A549 (cell line): ENCODE data around the gene TSHZ2. TPM values are rescaled to one million over a fixed set of nuclear protein-coding genes. Genes with fewer than 3 reads are reported as not detected.

Source experiments
- ATAC-seq, 2 experiments: fragments of 200-7000 bp in 1 of 2; fragments of >200 bp in 1 of 2; cut with Nextera tagmentation in 1 of 2; cut with Tn5 transposase in 1 of 2; 3 replicates each; pipeline versions ENCODE4 v1.8.0 to v1.9.1; 2018 to 2020; ENCODE audit warnings: mild to moderate bottlenecking in 1 of 2, moderate library complexity in 1 of 2
- CTCF ChIA-PET: fragments of 300-600 bp; sonication (Branson Sonifier 250); formaldehyde crosslinking; extraction: SDS; loops from one replicate; lab custom pipeline; 2021; ENCODE audit warnings: antibody characterized with exemption, inconsistent platforms; lab: Yijun Ruan, JAX
- POLR2A ChIA-PET: fragments of 350-600 bp; formaldehyde crosslinking; extraction: SDS; loops from one replicate; lab custom pipeline; 2021; ENCODE audit warnings: antibody characterized with exemption, inconsistent platforms; lab: Yijun Ruan, JAX
- DNase-seq, 2 experiments: peaks; one replicate each; pipeline versions ENCODE4 v3.0.0 to v3.0.0-alpha.2; 2011 to 2016; ENCODE audit warnings: low read depth in 1 of 2, low spot score in 1 of 2
- FAIRE-seq: peaks from 2 replicates; lab custom pipeline; 2011; peaks lifted over from hg19 to GRCh38; lab: Jason Lieb, UNC
- H3K27ac ChIP-seq, 2 experiments: fragments of >200 bp; sonication (Bioruptor Twin); formaldehyde crosslinking; 3 replicates each; pipeline ENCODE4 v1.5.1; 2016 to 2017
- H3K4me1 ChIP-seq: fragments of >200 bp; sonication (Bioruptor Twin); formaldehyde crosslinking; 3 replicates; pipeline ENCODE4 v1.6.1; 2016
- H3K4me2 ChIP-seq: fragments of >200 bp; sonication (Bioruptor Twin); formaldehyde crosslinking; 3 replicates; pipeline ENCODE4 v1.6.1; 2016
- H3K4me3 ChIP-seq: fragments of >200 bp; sonication (Bioruptor Twin); formaldehyde crosslinking; 3 replicates; pipeline ENCODE4 v1.5.1; 2016
- H3K9me3 ChIP-seq: fragments of >200 bp; sonication (Bioruptor Twin); formaldehyde crosslinking; 3 replicates; pipeline ENCODE4 v1.6.1; 2016
- BCL3 ChIP-seq: fragments of >200 bp; sonication (Bioruptor Twin); formaldehyde crosslinking; IDR thresholded peaks from 3 replicates; pipeline ENCODE4 v1.6.1; 2016
- CHD4 ChIP-seq: fragments of 200-600 bp; sonication (generic); IDR thresholded peaks from 2 replicates; pipeline ENCODE4 v1.6.1; 2016; ENCODE audit warnings: antibody characterized with exemption, mild to moderate bottlenecking, borderline replicate concordance
- EHMT2 ChIP-seq: fragments of 200-600 bp; sonication (generic); IDR thresholded peaks from 2 replicates; pipeline ENCODE4 v1.6.1; 2016; ENCODE audit warnings: antibody characterized with exemption, low read depth, mild to moderate bottlenecking, moderate library complexity
- ELK1 ChIP-seq: fragments of 150-350 bp; IDR thresholded peaks from 2 replicates; pipeline ENCODE4 v1.6.1; 2014; ENCODE audit warnings: low read depth, mild to moderate bottlenecking, low read length
- EP300 ChIP-seq, 2 experiments: fragments of >200 bp; sonication (Bioruptor Twin); formaldehyde crosslinking; IDR thresholded peaks; 2 replicates in 1 of 2; 3 replicates in 1 of 2; pipeline ENCODE4 v1.6.1; 2016 to 2017
- ESRRA ChIP-seq: fragments of 150-350 bp; IDR thresholded peaks from 2 replicates; pipeline ENCODE4 v1.6.1; 2014; ENCODE audit warnings: mild to moderate bottlenecking, low read length, borderline replicate concordance
- FOSL2 ChIP-seq, 2 experiments: fragments of 450-650 bp in 1 of 2; fragments of >200 bp in 1 of 2; sonication (Bioruptor Twin) in 1 of 2; formaldehyde crosslinking; IDR thresholded peaks; 2 replicates each; pipeline versions ENCODE4 v1.5.0 to v1.6.1; 2016 to 2020; ENCODE audit warnings: mild to moderate bottlenecking in 1 of 2, moderate library complexity in 1 of 2
- HDAC2 ChIP-seq: fragments of 200-600 bp; sonication (generic); IDR thresholded peaks from 2 replicates; pipeline ENCODE4 v1.6.1; 2016
- HES2 ChIP-seq: fragments of >200 bp; sonication (Bioruptor Twin); formaldehyde crosslinking; IDR thresholded peaks from 2 replicates; pipeline ENCODE4 v1.6.1; 2016
- HEYL ChIP-seq: fragments of 250-450 bp; sonication (Bioruptor Pico); IDR thresholded peaks from 2 replicates; pipeline ENCODE4 v1.8.0; 2021; ENCODE audit warnings: mild to moderate bottlenecking, moderate library complexity
- HOXA7 ChIP-seq: fragments of 250-450 bp; sonication (Bioruptor Pico); IDR thresholded peaks from 2 replicates; pipeline ENCODE4 v1.5.0; 2020; ENCODE audit warnings: mild to moderate bottlenecking, moderate library complexity
- HOXB13 ChIP-seq: fragments of 250-450 bp; sonication (Bioruptor Pico); IDR thresholded peaks from 2 replicates; pipeline ENCODE4 v1.5.0; 2020; ENCODE audit warnings: low read depth, mild to moderate bottlenecking, moderate library complexity
- JUNB ChIP-seq: fragments of >200 bp; sonication (Bioruptor Twin); formaldehyde crosslinking; IDR thresholded peaks from 2 replicates; pipeline ENCODE4 v1.6.1; 2016
- KDM1A ChIP-seq: fragments of 200-600 bp; sonication (generic); IDR thresholded peaks from 2 replicates; pipeline ENCODE4 v1.6.1; 2016; ENCODE audit warnings: low read depth, mild to moderate bottlenecking
- MAFK ChIP-seq: fragments of 450-650 bp; IDR thresholded peaks from 2 replicates; pipeline ENCODE4 v1.6.1; 2014; ENCODE audit not compliant: partially characterized antibody
- MAZ ChIP-seq: fragments of 150-350 bp; IDR thresholded peaks from 2 replicates; pipeline ENCODE4 v1.6.1; 2014; ENCODE audit warnings: antibody characterized with exemption, low read depth, low read length, borderline replicate concordance
- NFE2L2 ChIP-seq: fragments of 150-350 bp; conservative IDR thresholded peaks from 2 replicates; pipeline ENCODE4 v1.6.1; 2014; ENCODE audit warnings: low read length
- POLR2A ChIP-seq: IDR thresholded peaks from 2 replicates; pipeline ENCODE4 v1.6.1; 2012; ENCODE audit warnings: mild to moderate bottlenecking, low read length
- POLR2AphosphoS2 ChIP-seq: conservative IDR thresholded peaks from 2 replicates; pipeline ENCODE4 v1.6.1; 2012; ENCODE audit warnings: low read length, improper control_type of control experiment, inconsistent platforms
- RARB ChIP-seq: fragments of 250-450 bp; sonication (Bioruptor Pico); IDR thresholded peaks from 2 replicates; pipeline ENCODE4 v1.8.0; 2021; ENCODE audit warnings: mild to moderate bottlenecking, moderate library complexity
- RNF2 ChIP-seq: fragments of 200-600 bp; sonication (generic); IDR thresholded peaks from 2 replicates; pipeline ENCODE4 v1.6.1; 2016; ENCODE audit warnings: low read depth, mild to moderate bottlenecking, antibody characterized with exemption, moderate library complexity, borderline replicate concordance
- TFCP2L1 ChIP-seq: fragments of 250-450 bp; sonication (Bioruptor Pico); IDR thresholded peaks from 2 replicates; pipeline ENCODE4 v1.5.0; 2021; ENCODE audit warnings: mild to moderate bottlenecking
- ZC3H11A ChIP-seq: fragments of 450-650 bp; IDR thresholded peaks from 2 replicates; pipeline ENCODE4 v1.6.1; 2014; ENCODE audit warnings: antibody characterized with exemption, mild to moderate bottlenecking
- ZNF302 ChIP-seq: fragments of 250-450 bp; sonication (Bioruptor Pico); IDR thresholded peaks from 2 replicates; pipeline ENCODE4 v1.9.0; 2021; ENCODE audit warnings: inconsistent platforms, mild to moderate bottlenecking, moderate library complexity
- WGBS: methylation state at CpG from one replicate; pipeline ENCODE4 v1.1.6; 2017; ENCODE audit errors: missing lambda C conversion rate; 5-methylcytosine and 5-hydroxymethylcytosine counted together
- polyA plus RNA-seq, 4 experiments: library from polyadenylated mRNA; depleted of rRNA in 3 of 4; stranded (reverse); fragments of >200 nt; fragmentation: RNase III in 1 of 4; extraction: RNeasy Plus Mini Kit Qiagen cat#74134 plus additional on column Dnase treatment in 1 of 4; gene quantifications; 2 replicates in 3 of 4; 3 replicates in 1 of 4; pipeline ENCODE4 v1.2.3, GENCODE V29; 2011 to 2017

TSHZ2 gene
- polyA plus RNA-seq, 2 of the 4 experiments (the other 2 are of a cell fraction): not detected

GRCh38 chr20:53419693-53420460 is 447.7 kb downstream of the TSHZ2 start:
- CTCF ChIA-PET: interaction anchor here (0.6 to 0.9 kb wide), 4 partner anchors 11 to 520 kb away, joined by 3 read pairs; no protein-coding TSS in a partner anchor
- Histone ChIP-seq H3K4me3 (no peak overlapping the region), H3K4me1 (no peaks in the 10 kb centered on the region), H3K9me3 (no peaks in the 10 kb centered on the region), H3K27ac (no peak overlapping the region), H3K4me2 (no peak overlapping the region)
- WGBS: 68% methylated on average over 11 of the region's 11 CpGs
- no peak for ATAC-seq
- FAIRE-seq: no peak
- POLR2A ChIA-PET: no interaction called here
- DNase-seq: no peak
- TF ChIP-seq EP300 (IDR thresholded peaks at IDR 0.05): no peak
- no peak for TF ChIP-seq EHMT2
- no peak for TF ChIP-seq MAZ
- no peak for TF ChIP-seq HOXA7
- TF ChIP-seq HDAC2: no peak
- no peak for TF ChIP-seq HEYL (CRISPR knock-in tag)
- no peak for TF ChIP-seq RARB (CRISPR knock-in tag)
- TF ChIP-seq MAFK: no peak
- no peak for TF ChIP-seq ELK1
- TF ChIP-seq RNF2: no peak
- no peak for TF ChIP-seq HES2
- no peak for TF ChIP-seq ZC3H11A
- no peak for TF ChIP-seq POLR2AphosphoS2
- no peak for TF ChIP-seq TFCP2L1 (CRISPR knock-in tag)
- TF ChIP-seq ESRRA: no peak
- TF ChIP-seq FOSL2 (IDR thresholded peaks at IDR 0.05): no peak
- TF ChIP-seq FOSL2 (CRISPR knock-in tag; IDR thresholded peaks at IDR 0.05): no peak
- no peak for TF ChIP-seq NFE2L2

GRCh38 chr20:53421343-53421742 is 449.2 kb downstream of the TSHZ2 start:
- Histone ChIP-seq H3K4me3 (no peak overlapping the region), H3K4me1 (no peaks in the 10 kb centered on the region), H3K27ac (no peak overlapping the region)
- TF ChIP-seq HDAC2 (no peak), ZNF302 (no peak), CHD4 (no peak), HOXA7 (no peak), EHMT2 (no peak), POLR2A (no peak), KDM1A (no peak), BCL3 (no peak), HOXB13 (CRISPR knock-in tag) (no peak), JUNB (no peak)
- TF ChIP-seq, all 56 proteins: peak for 0
- no peak overlapping the region for H3K4me2 ChIP-seq
- POLR2A ChIA-PET: no interaction called here
- 0 out of 3 replicates have a peak, but pooled peaks cover 3% of the 10 kb centered on the region for H3K9me3 ChIP-seq
- ATAC-seq (no peak), DNase-seq (no peak), FAIRE-seq (no peak)
- CTCF ChIA-PET: interaction anchor here (0.7 kb wide), 1 partner anchor 445 kb away, joined by 3 read pairs; no protein-coding TSS in a partner anchor
- WGBS: 72% methylated on average over 7 of the region's 7 CpGs
